ENCODE data around the gene CORIN.
"Not testable (repeated sequence)": the region's sequence is repeated elsewhere in the genome, so short reads cannot be mapped to it uniquely, and the experiment has no call there.

CORIN gene

DNA sequence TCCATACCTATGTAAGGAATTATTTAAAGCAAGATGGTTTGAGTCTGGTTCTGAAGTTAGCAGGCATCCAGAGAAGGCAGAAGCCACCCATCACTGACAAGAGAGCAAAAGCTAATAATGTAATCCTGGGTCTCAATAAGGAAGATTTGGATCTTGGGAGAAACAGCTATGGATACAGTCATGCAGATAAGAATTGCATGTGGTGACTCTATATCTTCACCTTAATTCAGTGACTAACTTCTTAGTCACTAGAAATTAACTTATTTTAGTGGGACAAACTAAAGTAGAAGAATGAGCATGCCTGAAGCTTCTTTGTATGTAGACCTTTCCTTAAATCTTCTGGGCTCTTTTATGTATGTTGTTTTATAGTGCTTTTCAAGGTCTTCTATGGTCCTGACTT lies 286.2 kb downstream of the CORIN start:
- no peak for DNase-seq

DNA sequence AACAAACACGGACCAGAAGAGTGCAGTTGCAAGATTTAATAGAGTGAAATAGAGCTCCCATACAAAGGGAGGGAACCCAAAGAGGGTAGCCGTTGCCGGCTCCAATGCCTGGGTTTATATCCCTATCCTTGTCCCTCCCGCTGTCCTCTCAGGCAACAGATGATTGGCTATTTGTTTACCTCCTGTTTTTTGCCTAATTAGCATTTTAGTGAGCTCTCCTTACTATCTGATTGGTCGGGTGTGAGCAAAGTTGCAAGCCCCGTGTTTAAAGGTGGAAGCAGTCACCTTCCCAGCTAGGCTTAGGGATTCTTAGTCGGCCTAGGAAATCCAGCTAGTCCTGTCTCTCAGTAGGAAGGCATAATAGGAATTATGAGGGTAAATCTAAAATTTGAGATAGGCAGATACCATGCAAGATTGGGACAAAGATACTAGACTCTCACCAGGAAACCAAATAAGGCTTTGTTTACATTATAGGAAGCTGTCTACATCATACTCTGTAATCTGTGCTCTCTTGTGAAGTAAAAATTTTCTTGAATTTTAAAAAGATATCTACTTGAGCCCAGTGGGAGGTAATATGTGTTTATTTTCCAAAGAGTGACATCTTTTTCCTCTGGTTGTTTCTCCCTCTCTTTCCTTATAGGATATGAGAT lies 286.8 kb downstream of the CORIN start:
- DNase-seq, result no peak

DNA sequence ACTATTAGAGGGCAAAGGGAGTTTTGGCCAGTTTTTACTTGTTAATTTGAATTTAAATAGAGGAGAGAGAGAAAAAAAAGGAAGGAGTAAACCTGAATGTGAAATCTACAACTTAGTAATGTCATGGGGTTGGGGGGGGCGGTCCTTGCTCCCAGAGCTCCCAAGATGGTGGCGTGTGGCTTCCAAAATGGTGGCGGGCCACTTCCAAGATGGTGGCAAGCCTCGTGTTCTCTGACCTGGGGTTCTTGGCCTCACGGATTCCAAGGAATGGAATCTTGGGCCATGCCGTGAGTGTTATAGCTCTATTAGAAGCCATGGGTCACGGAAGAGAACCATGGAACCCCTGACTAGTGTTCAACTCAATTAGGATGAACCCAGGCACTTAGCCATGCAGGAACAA lies 287.5 kb downstream of the CORIN start:
- DNase-seq, result not testable (repeated sequence)

Data from left hindlimb (tissue), 1 donor.